DMS79 (cell line): ENCODE results near the gene METTL14.

Experiments
- DNase-seq: peaks from one replicate; lab custom pipeline; 2025; lab: John Stamatoyannopoulos, UW

Gene METTL14

GRCh38 chr4:118759481-118759880 is 74.3 kb downstream of the METTL14 start:
- no peak for DNase-seq

- DNase-seq, result no peak
Measured at GRCh38 chr4:118760092-118760491, 74.9 kb downstream of the METTL14 start.

GRCh38 chr4:118760493-118760892 is 75.3 kb downstream of the METTL14 start:
- DNase-seq, result no peak

- DNase-seq, result no peak
Measured at GRCh38 chr4:118761397-118762016, 76.3 kb downstream of the METTL14 start.

GRCh38 chr4:118762155-118762554 is 77.0 kb downstream of the METTL14 start:
- DNase-seq, result no peak

GRCh38 chr4:118762730-118763477 is 77.7 kb downstream of the METTL14 start:
- no peak for DNase-seq
